HAP-1 (cell line): ENCODE results near the gene DSC2.

Experiments used
- DNase-seq, 2 experiments: peaks; one replicate each; pipeline ENCODE4 v3.0.0-alpha.2; 2016 to 2020; ENCODE audit warnings: low spot score in 2 of 2
- H3K27me3 ChIP-seq: fragments of 250-450 bp; sonication (Bioruptor Pico); 2 replicates; pipeline ENCODE4 v1.5.1; 2020; ENCODE audit warnings: low read depth, mild to moderate bottlenecking, moderate library complexity
- H3K36me3 ChIP-seq: fragments of 250-450 bp; sonication (Bioruptor Pico); replicated peaks from 2 replicates; pipeline ENCODE4 v1.5.1; 2020; ENCODE audit warnings: mild to moderate bottlenecking
- H3K4me1 ChIP-seq: fragments of 250-450 bp; sonication (Bioruptor Pico); 2 replicates; pipeline ENCODE4 v1.5.1; 2020; ENCODE audit warnings: mild to moderate bottlenecking
- H3K4me3 ChIP-seq: fragments of 250-450 bp; sonication (Bioruptor Pico); 2 replicates; pipeline ENCODE4 v1.5.1; 2020; ENCODE audit warnings: mild to moderate bottlenecking, moderate library complexity
- H3K9me3 ChIP-seq: fragments of 250-450 bp; sonication (Bioruptor Pico); 2 replicates; pipeline ENCODE4 v1.5.1; 2020; ENCODE audit warnings: mild to moderate bottlenecking, moderate library complexity
- in situ Hi-C: fragments of 300-500 bp; cut with MboI; formaldehyde crosslinking; loops from 3 replicates; pipeline ENCODE4 v1.14.3; 2020; ENCODE audit warnings: low sequenced_read_pairs, inconsistent platforms, mixed read lengths

The DSC2 gene

GRCh38 chr18:31010601-31011000, 91.6 kb downstream of the DSC2 start:
- Histone ChIP-seq H3K4me3 (no peak overlapping the region), H3K4me1 (no peaks in the 10 kb centered on the region), H3K9me3 (no peaks in the 10 kb centered on the region), H3K36me3 (no peaks in the 10 kb centered on the region), H3K27me3 (no peaks in the 10 kb centered on the region)
- in situ Hi-C loops = no loop called here
- no peak for DNase-seq
